ENCODE measurements around the gene NCOA6.

- TF ChIP-seq CTCF (IDR thresholded peaks at IDR 0.05; ENCODE audit: borderline replicate concordance, extremely low read depth, low read length, poor library complexity, severe bottlenecking) (no peak), EZH2 (IDR thresholded peaks at IDR 0.05; ENCODE audit: borderline replicate concordance, low read depth, low read length, severe bottlenecking) (no peak)
These were observed 121.9 kb downstream of the NCOA6 start for GRCh38 chr20:34703424-34704176.

Measured in DND-41 (cell line).